Ectodermal cell (in vitro differentiated cells): ENCODE data around the gene ZNF664.

Experiments
- H3K27ac ChIP-seq: 2 replicates; pipeline ENCODE4 v1.7.0; 2013; ENCODE audit warnings: mild to moderate bottlenecking, low read depth, low read length; ENCODE audit not compliant: insufficient read depth, poor library complexity, severe bottlenecking
- H3K27me3 ChIP-seq: 2 replicates; pipeline ENCODE4 v1.7.0; 2013; ENCODE audit warnings: mild to moderate bottlenecking, low read length; ENCODE audit not compliant: insufficient read depth, control insufficient read depth, poor library complexity, severe bottlenecking
- H3K36me3 ChIP-seq: one replicate; pipeline ENCODE4 v1.7.0; 2013; ENCODE audit warnings: low read length; ENCODE audit not compliant: control insufficient read depth, insufficient read depth
- H3K4me1 ChIP-seq: one replicate; pipeline ENCODE4 v1.7.0; 2013; ENCODE audit warnings: low read length; ENCODE audit not compliant: control insufficient read depth, insufficient read depth
- H3K4me3 ChIP-seq: 2 replicates; pipeline ENCODE4 v1.7.0; 2013; ENCODE audit warnings: low read depth, low read length, control low read depth; ENCODE audit not compliant: insufficient read depth
- H3K9me3 ChIP-seq: 2 replicates; pipeline ENCODE4 v1.7.0; 2013; ENCODE audit warnings: mild to moderate bottlenecking, low read length, moderate library complexity; ENCODE audit not compliant: control insufficient read depth
- WGBS, 2 experiments: methylation state at CpG; one replicate each; pipeline ENCODE4 v1.1.7; 2013; ENCODE audit warnings: missing lambda C conversion rate in 2 of 2; 5-methylcytosine and 5-hydroxymethylcytosine counted together

The ZNF664 gene

DNA sequence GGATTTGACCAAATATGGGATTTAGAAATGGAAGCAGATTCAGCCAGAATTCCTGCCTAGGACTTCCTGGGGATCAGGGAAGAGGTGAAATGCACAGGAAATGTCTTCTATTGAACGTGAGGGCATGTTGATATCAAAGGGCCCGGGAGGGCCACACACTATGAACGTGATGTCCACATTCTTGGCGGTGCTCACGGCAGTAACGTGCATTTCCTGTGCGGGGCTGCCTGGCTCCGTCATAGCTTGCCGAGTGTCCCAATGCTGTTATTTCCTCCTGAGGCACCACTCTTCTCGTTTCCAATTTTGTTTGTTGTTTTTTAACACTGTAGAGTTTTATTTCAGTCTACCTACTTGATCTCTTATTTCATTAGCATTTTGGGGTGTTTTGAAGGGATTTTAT lies 67.3 kb downstream of the ZNF664 start:
- Histone ChIP-seq H3K9me3 (no peaks in the 10 kb centered on the region), H3K27ac (no peak overlapping the region), H3K27me3 (no peaks in the 10 kb centered on the region), H3K4me3 (no peak overlapping the region), H3K36me3 (no peaks in the 10 kb centered on the region), H3K4me1 (peaks cover 16% of the 10 kb centered on the region)
- 91 to 95% methylated on average over 10 of the region's 10 CpGs for WGBS, 2 experiments

GRCh38 chr12:124040737-124041136 lies 67.7 kb downstream of the ZNF664 start:
- H3K27ac ChIP-seq = no peak overlapping the region
- 94 to 95% methylated on average over 2 of the region's 2 CpGs for WGBS, 2 experiments
- no peak overlapping the region for H3K4me3 ChIP-seq

GRCh38 chr12:124041907-124042306 lies 68.9 kb downstream of the ZNF664 start:
- no peak overlapping the region for H3K4me3 ChIP-seq
- no peak overlapping the region for H3K27ac ChIP-seq
- no peaks in the 10 kb centered on the region for H3K27me3 ChIP-seq
- no peaks in the 10 kb centered on the region for H3K36me3 ChIP-seq
- WGBS, 2 experiments = 95 to 96% methylated on average over 10 of the region's 10 CpGs
- H3K4me1 ChIP-seq = peaks cover 12% of the 10 kb centered on the region
- no peaks in the 10 kb centered on the region for H3K9me3 ChIP-seq

More at GRCh38 chr12:124040737-124041136, 67.7 kb downstream of the ZNF664 start:
- Histone ChIP-seq H3K9me3 (no peaks in the 10 kb centered on the region), H3K27me3 (no peaks in the 10 kb centered on the region), H3K36me3 (no peaks in the 10 kb centered on the region), H3K4me1 (peaks cover 17% of the 10 kb centered on the region)

DNA sequence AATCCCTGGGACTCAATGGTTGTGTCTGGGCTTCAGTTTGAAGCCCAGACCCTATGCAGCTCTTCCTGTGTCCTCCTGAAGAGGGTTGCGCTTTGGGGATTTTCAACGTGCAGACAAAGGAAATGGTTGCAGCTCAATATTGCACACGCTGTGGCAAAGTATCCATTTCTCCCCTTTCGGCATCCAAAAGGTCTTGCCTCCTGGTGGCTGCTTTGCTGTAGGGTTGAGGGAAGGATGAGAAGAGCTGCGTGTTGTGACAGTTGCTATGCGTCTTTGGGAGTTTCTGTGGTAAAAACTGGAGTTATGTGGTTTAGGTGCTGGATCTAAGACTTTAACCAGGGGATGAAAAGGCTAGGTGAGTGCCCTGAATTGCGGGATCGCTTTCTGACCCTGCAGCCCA lies 71.0 kb downstream of the ZNF664 start:
- H3K36me3 ChIP-seq = no peaks in the 10 kb centered on the region
- no peak overlapping the region for H3K4me3 ChIP-seq
- 91 to 93% methylated on average over 8 of the region's 8 CpGs for WGBS, 2 experiments
- H3K4me1 ChIP-seq = peaks cover 12% of the 10 kb centered on the region
- H3K27me3 ChIP-seq = no peaks in the 10 kb centered on the region
- H3K27ac ChIP-seq = no peak overlapping the region
- no peaks in the 10 kb centered on the region for H3K9me3 ChIP-seq

GRCh38 chr12:124044809-124045321 lies 71.8 kb downstream of the ZNF664 start:
- WGBS, 2 experiments = 53 to 61% methylated on average over 15 of the region's 15 CpGs
- H3K4me1 ChIP-seq = peaks cover 12% of the 10 kb centered on the region

DNA sequence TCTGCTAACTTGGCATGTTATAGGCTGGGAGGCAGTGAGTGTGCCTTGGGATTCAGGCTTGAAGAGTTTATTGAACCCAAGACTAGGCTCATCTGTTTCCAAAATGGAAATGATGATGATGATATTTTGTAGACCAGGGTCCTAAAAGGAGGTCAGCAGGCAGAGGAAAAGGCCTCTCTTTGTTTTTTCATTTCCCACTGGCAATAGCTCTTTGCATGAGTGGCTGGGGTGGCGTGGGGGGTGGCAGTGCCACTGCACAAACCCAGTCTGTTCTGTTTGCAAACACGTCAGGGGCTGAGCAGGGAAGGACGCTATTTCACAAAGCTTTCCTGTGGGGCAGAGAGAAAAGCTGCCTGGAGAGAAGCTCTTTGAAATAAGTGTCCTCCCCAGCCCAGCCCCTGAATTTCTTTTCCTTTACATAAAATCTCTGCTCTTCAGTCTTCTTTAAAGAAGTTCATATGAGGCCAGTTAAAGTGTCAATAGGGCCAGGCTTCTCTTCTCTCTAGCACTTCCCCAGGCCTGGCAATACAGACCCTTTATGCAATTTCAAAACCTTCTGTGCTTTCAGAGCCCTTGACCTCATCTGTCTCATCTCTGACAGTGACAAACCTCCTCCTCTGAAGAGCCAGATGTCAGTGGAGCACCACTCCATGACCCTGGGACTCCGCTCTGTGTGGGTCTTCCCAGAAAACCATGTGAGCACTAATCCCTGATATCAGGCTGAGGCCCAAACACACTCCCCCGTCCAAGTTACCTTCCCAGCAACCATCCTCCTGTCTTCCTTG lies 72.8 kb downstream of the ZNF664 start:
- no peak overlapping the region for H3K4me3 ChIP-seq
- no peaks in the 10 kb centered on the region for H3K27me3 ChIP-seq
- 55 to 57% methylated on average over 5 of the region's 5 CpGs for WGBS, 2 experiments
- peaks cover 12% of the 10 kb centered on the region for H3K4me1 ChIP-seq
- H3K9me3 ChIP-seq = no peaks in the 10 kb centered on the region
- H3K36me3 ChIP-seq = no peaks in the 10 kb centered on the region
- no peak overlapping the region for H3K27ac ChIP-seq

More at GRCh38 chr12:124044809-124045321, 71.8 kb downstream of the ZNF664 start:
- no peaks in the 10 kb centered on the region for H3K27me3 ChIP-seq
- H3K36me3 ChIP-seq = no peaks in the 10 kb centered on the region
- H3K9me3 ChIP-seq = no peaks in the 10 kb centered on the region
- H3K27ac ChIP-seq = no peak overlapping the region
- no peak overlapping the region for H3K4me3 ChIP-seq

DNA sequence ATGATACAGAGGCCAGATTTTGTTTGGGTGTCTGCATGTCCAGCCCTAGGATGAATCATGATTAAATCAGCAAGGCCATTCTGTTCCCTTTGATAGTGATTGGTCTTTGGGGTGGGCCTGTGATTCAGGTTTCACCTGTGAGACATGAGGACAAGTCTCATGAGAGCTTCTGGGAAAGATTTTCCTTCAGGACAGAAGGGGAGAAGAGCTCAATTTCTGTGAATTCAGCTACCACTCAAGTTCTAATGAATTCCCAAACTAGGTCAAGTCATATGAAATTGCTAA lies 73.4 kb downstream of the ZNF664 start:
- H3K27ac ChIP-seq = no peak overlapping the region
- no peaks in the 10 kb centered on the region for H3K36me3 ChIP-seq
- peaks cover 12% of the 10 kb centered on the region for H3K4me1 ChIP-seq
- H3K9me3 ChIP-seq = no peaks in the 10 kb centered on the region
- no peak overlapping the region for H3K4me3 ChIP-seq
- no peaks in the 10 kb centered on the region for H3K27me3 ChIP-seq

DNA sequence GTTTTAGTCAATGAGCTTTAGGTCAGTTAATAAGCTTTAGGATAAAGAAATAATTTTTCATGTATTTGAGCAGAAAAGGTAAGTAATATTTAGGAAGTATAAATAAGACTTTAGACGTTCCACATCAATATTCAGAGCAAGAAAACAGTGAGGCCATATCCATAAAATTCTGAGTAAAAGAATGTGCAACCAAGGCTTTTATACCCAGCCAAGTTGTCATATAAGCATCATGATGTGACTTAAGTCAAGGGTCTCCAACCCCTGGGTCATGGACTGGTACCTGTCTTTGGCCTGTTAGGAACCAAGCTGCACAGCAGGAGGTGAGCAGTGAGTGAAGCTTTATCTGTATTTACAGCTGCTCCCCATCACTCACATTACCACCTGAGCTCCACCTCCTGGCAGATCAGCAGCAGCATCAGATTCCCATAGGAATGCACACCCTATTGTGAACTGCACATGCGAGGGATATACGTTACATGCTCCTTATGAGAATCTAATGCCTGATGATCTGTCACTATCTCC lies 74.1 kb downstream of the ZNF664 start:
- WGBS, 2 experiments = 93 to 96% methylated on average over 3 of the region's 3 CpGs
- Histone ChIP-seq H3K27me3 (no peaks in the 10 kb centered on the region), H3K36me3 (no peaks in the 10 kb centered on the region), H3K27ac (no peak overlapping the region), H3K4me3 (no peak overlapping the region), H3K4me1 (peaks cover 12% of the 10 kb centered on the region), H3K9me3 (no peaks in the 10 kb centered on the region)

GRCh38 chr12:124049451-124050094 lies 76.6 kb downstream of the ZNF664 start:
- H3K4me3 ChIP-seq = no peak overlapping the region
- no peaks in the 10 kb centered on the region for H3K27me3 ChIP-seq
- no peak overlapping the region for H3K27ac ChIP-seq
- H3K9me3 ChIP-seq = no peaks in the 10 kb centered on the region
- WGBS, 2 experiments = 95% methylated on average over 6 of the region's 6 CpGs
- H3K4me1 ChIP-seq = peaks cover 12% of the 10 kb centered on the region
- H3K36me3 ChIP-seq = no peaks in the 10 kb centered on the region

GRCh38 chr12:124053851-124054250 lies 80.8 kb downstream of the ZNF664 start:
- no peaks in the 10 kb centered on the region for H3K36me3 ChIP-seq
- no peak overlapping the region for H3K27ac ChIP-seq
- no peak overlapping the region for H3K4me3 ChIP-seq
- H3K4me1 ChIP-seq = no peaks in the 10 kb centered on the region
- no peaks in the 10 kb centered on the region for H3K9me3 ChIP-seq
- no peaks in the 10 kb centered on the region for H3K27me3 ChIP-seq
- WGBS, 2 experiments = 26% methylated on average over 9 to 10 of the region's 10 CpGs
